ENCODE results near the gene C6orf15.

The C6orf15 gene

DNA sequence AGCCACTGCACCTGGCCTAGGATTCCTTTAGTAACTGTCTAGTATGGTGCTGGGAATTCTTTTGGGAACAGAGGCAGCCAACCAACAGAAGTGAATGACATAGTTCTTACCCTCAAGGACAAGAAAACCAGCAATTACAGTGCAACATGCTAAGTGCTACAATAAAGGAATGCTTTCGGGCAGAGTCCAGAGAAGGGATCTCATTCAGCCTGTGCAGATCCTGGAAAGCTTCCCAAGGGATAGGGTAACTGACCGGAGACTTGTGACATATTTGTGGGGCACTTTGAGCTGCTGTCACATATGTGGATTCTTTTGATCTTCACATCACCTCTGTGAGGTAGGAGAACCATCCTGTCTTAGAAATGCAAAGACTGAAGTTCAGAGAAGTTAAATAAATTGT is 46.8 kb downstream of the C6orf15 start:
- H3K4me3 ChIP-seq (ENCODE audit: low read depth, low read length, poor library complexity, severe bottlenecking), result no peak overlapping the region
- no peak overlapping the region for H3K4me2 ChIP-seq (ENCODE audit: low read length)
- no peaks in the 10 kb centered on the region for H3K79me2 ChIP-seq (ENCODE audit: insufficient read depth, low read length)
- 0 out of 2 replicates have a peak, but pooled peaks cover 4% of the 10 kb centered on the region for H3K27me3 ChIP-seq (ENCODE audit: insufficient read depth, low read length)
- H2AFZ ChIP-seq (ENCODE audit: low read length), result no peak overlapping the region
- H3F3A ChIP-seq (ENCODE audit: insufficient read depth, low read length), result no peaks in the 10 kb centered on the region
- H3K27ac ChIP-seq (ENCODE audit: low read depth, low read length, poor library complexity, severe bottlenecking), result no peak overlapping the region
- TF ChIP-seq EZH2 (IDR thresholded peaks at IDR 0.05; ENCODE audit: borderline replicate concordance, low read length) (no peak), CTCF (IDR thresholded peaks at IDR 0.05; ENCODE audit: low read length) (no peak)
- H3K9me3 ChIP-seq (ENCODE audit: low read length), result no peaks in the 10 kb centered on the region
- no peaks in the 10 kb centered on the region for H3K9me2 ChIP-seq (ENCODE audit: low read depth, low read length)
- no peak overlapping the region for H3K9ac ChIP-seq (ENCODE audit: low read length)
- H4K20me1 ChIP-seq (ENCODE audit: insufficient read depth, low read length), result no peaks in the 10 kb centered on the region
- no peaks in the 10 kb centered on the region for H3K36me3 ChIP-seq (ENCODE audit: insufficient read depth, low read length)
- no peaks in the 10 kb centered on the region for H3K4me1 ChIP-seq (ENCODE audit: insufficient read depth, low read length, severe bottlenecking)

GRCh38 chr6:31063906-31064435 is 48.4 kb downstream of the C6orf15 start:
- Histone ChIP-seq H3K27ac (ENCODE audit: low read depth, low read length, poor library complexity, severe bottlenecking) (no peak overlapping the region), H3F3A (ENCODE audit: insufficient read depth, low read length) (no peaks in the 10 kb centered on the region), H3K79me2 (ENCODE audit: insufficient read depth, low read length) (no peaks in the 10 kb centered on the region), H3K9ac (ENCODE audit: low read length) (no peak overlapping the region), H3K27me3 (ENCODE audit: insufficient read depth, low read length) (0 out of 2 replicates have a peak, but pooled peaks cover 4% of the 10 kb centered on the region), H3K36me3 (ENCODE audit: insufficient read depth, low read length) (no peaks in the 10 kb centered on the region), H3K4me2 (ENCODE audit: low read length) (no peak overlapping the region), H3K9me3 (ENCODE audit: low read length) (no peaks in the 10 kb centered on the region), H2AFZ (ENCODE audit: low read length) (no peak overlapping the region), H3K4me3 (ENCODE audit: low read depth, low read length, poor library complexity, severe bottlenecking) (no peak overlapping the region), H3K9me2 (ENCODE audit: low read depth, low read length) (no peaks in the 10 kb centered on the region), H3K4me1 (ENCODE audit: insufficient read depth, low read length, severe bottlenecking) (no peaks in the 10 kb centered on the region), H4K20me1 (ENCODE audit: insufficient read depth, low read length) (no peaks in the 10 kb centered on the region)
- TF ChIP-seq CTCF (IDR thresholded peaks at IDR 0.05; ENCODE audit: low read length) (no peak), EZH2 (IDR thresholded peaks at IDR 0.05; ENCODE audit: borderline replicate concordance, low read length) (no peak)
